IMR-90 (cell line): ENCODE measurements around the gene CITED4. TPM values are rescaled to one million over a fixed set of nuclear protein-coding genes. Genes with fewer than 3 reads are reported as not detected.

Experiments
- ATAC-seq: fragments of 200-7000 bp; cut with Tn5 transposase; 2 replicates; pipeline ENCODE4 v1.9.1; 2020; ENCODE audit warnings: low read depth, mild to moderate bottlenecking, moderate library complexity
- BruUV-seq: library from RNA; stranded (reverse); fragments of 400-500 nt; replicated peaks from 2 replicates; lab custom pipeline; 2021; lab: Mats Ljungman, UMichigan
- CTCF ChIA-PET: fragments of 300-600 bp; formaldehyde crosslinking; extraction: SDS; loops from one replicate; lab custom pipeline; 2021; ENCODE audit warnings: antibody characterized with exemption; lab: Yijun Ruan, JAX
- POLR2A ChIA-PET: fragments of 300-600 bp; sonication (Branson Sonifier 250); formaldehyde crosslinking; loops from one replicate; lab custom pipeline; 2022; ENCODE audit warnings: antibody characterized with exemption; ENCODE audit not compliant: unreplicated experiment; lab: Charles Lee
- DNase-seq: peaks from one replicate; pipeline ENCODE4 v3.0.0; 2013
- H2AFZ ChIP-seq: replicated peaks from 2 replicates; pipeline ENCODE3; 2013; ENCODE audit warnings: low read length, mild to moderate bottlenecking; ENCODE audit not compliant: poor library complexity
- H2AK5ac ChIP-seq: 2 replicates; pipeline ENCODE4 v1.6.1; 2013; ENCODE audit warnings: low read depth, low read length, inconsistent platforms
- H2AK9ac ChIP-seq: replicated peaks from 2 replicates; pipeline ENCODE3; 2013; ENCODE audit warnings: mild to moderate bottlenecking, low read depth, low read length, moderate library complexity; ENCODE audit not compliant: poor library complexity
- H2BK120ac ChIP-seq: 2 replicates; pipeline ENCODE4 v1.6.1; 2013; ENCODE audit warnings: low read depth, low read length, inconsistent platforms
- H2BK15ac ChIP-seq: 3 replicates; pipeline ENCODE4 v1.6.1; 2013; ENCODE audit warnings: low read depth, low read length, inconsistent platforms
- H2BK20ac ChIP-seq: 2 replicates; pipeline ENCODE4 v1.6.1; 2013; ENCODE audit warnings: low read depth, mild to moderate bottlenecking, inconsistent platforms, low read length, moderate library complexity
- H2BK5ac ChIP-seq: 2 replicates; pipeline ENCODE4 v1.6.1; 2013; ENCODE audit warnings: mild to moderate bottlenecking, low read depth, low read length, inconsistent platforms; ENCODE audit not compliant: poor library complexity, severe bottlenecking
- H3K14ac ChIP-seq: replicated peaks from 2 replicates; pipeline ENCODE4 v1.6.1; 2013; ENCODE audit warnings: low read depth, low read length, inconsistent platforms
- H3K18ac ChIP-seq: 2 replicates; pipeline ENCODE4 v1.6.1; 2013; ENCODE audit warnings: low read depth, low read length, control low read depth
- H3K23ac ChIP-seq: 2 replicates; pipeline ENCODE4 v1.6.1; 2013; ENCODE audit warnings: low read depth, low read length, inconsistent platforms
- H3K27ac ChIP-seq: 2 replicates; pipeline ENCODE4 v1.5.1; 2013; ENCODE audit warnings: mild to moderate bottlenecking, control low read depth, low read length; ENCODE audit not compliant: insufficient read depth
- H3K27me3 ChIP-seq: 2 replicates; pipeline ENCODE4 v1.6.1; 2013; ENCODE audit warnings: low read length; ENCODE audit not compliant: control insufficient read depth, insufficient read depth
- H3K36me3 ChIP-seq: 2 replicates; pipeline ENCODE4 v1.6.1; 2013; ENCODE audit warnings: low read length, mixed read lengths; ENCODE audit not compliant: control insufficient read depth, insufficient read depth
- H3K4ac ChIP-seq: 2 replicates; pipeline ENCODE4 v1.6.1; 2013; ENCODE audit warnings: low read depth, low read length, inconsistent platforms
- H3K4me1 ChIP-seq: 2 replicates; pipeline ENCODE4 v1.6.1; 2013; ENCODE audit warnings: low read length, mixed read lengths; ENCODE audit not compliant: control insufficient read depth, insufficient read depth
- H3K4me2 ChIP-seq: 2 replicates; pipeline ENCODE4 v1.6.1; 2013; ENCODE audit warnings: low read depth, mild to moderate bottlenecking, control low read depth, low read length, moderate library complexity
- H3K4me3 ChIP-seq: 2 replicates; pipeline ENCODE4 v1.5.1; 2013; ENCODE audit warnings: low read depth, mild to moderate bottlenecking, control low read depth, low read length, moderate library complexity; ENCODE audit not compliant: insufficient read depth
- H3K56ac ChIP-seq: 2 replicates; pipeline ENCODE4 v1.6.1; 2013; ENCODE audit warnings: low read length, inconsistent platforms; ENCODE audit not compliant: insufficient read depth; ENCODE audit errors: extremely low read depth
- H3K79me1 ChIP-seq, 2 experiments: 2 replicates each; pipeline ENCODE4 v1.6.1; 2013; ENCODE audit warnings: low read length in 2 of 2, inconsistent platforms in 1 of 2, low read depth in 1 of 2
- H3K9ac ChIP-seq: 2 replicates; pipeline ENCODE4 v1.6.1; 2013; ENCODE audit warnings: low read depth, low read length, control low read depth
- H3K9me1 ChIP-seq: 2 replicates; pipeline ENCODE4 v1.6.1; 2013; ENCODE audit warnings: low read length, inconsistent platforms; ENCODE audit not compliant: insufficient read depth
- H3K9me3 ChIP-seq: 2 replicates; pipeline ENCODE4 v1.6.1; 2013; ENCODE audit warnings: low read length; ENCODE audit not compliant: control insufficient read depth, insufficient read depth
- H4K20me1 ChIP-seq: 2 replicates; pipeline ENCODE4 v1.6.1; 2013; ENCODE audit warnings: low read length, inconsistent platforms; ENCODE audit not compliant: insufficient read depth
- H4K5ac ChIP-seq: 2 replicates; pipeline ENCODE4 v1.6.1; 2013; ENCODE audit warnings: mild to moderate bottlenecking, low read depth, low read length, control low read depth
- H4K8ac ChIP-seq, 2 experiments: 2 replicates each; pipeline ENCODE4 v1.6.1; 2013; ENCODE audit warnings: low read depth in 2 of 2, low read length in 2 of 2, control low read depth in 1 of 2, inconsistent platforms in 1 of 2
- H4K91ac ChIP-seq: 2 replicates; pipeline ENCODE4 v1.6.1; 2013; ENCODE audit warnings: low read depth, low read length, inconsistent platforms; ENCODE audit not compliant: insufficient read depth
- BHLHE40 ChIP-seq: fragments of 150-350 bp; IDR thresholded peaks from 2 replicates; pipeline ENCODE4 v1.6.1; 2016; ENCODE audit warnings: mild to moderate bottlenecking, low read depth, low read length
- FOS ChIP-seq: fragments of 150-350 bp; IDR thresholded peaks from 2 replicates; pipeline ENCODE4 v1.6.1; 2016; ENCODE audit warnings: low read depth, low read length
- MAFK ChIP-seq: IDR thresholded peaks from 2 replicates; pipeline ENCODE4 v1.6.1; 2012; ENCODE audit warnings: low read depth, low read length, improper control_type of control experiment
- MAZ ChIP-seq: IDR thresholded peaks from 2 replicates; pipeline ENCODE4 v1.6.1; 2012; ENCODE audit warnings: low read depth, mild to moderate bottlenecking, low read length, improper control_type of control experiment, moderate library complexity, borderline replicate concordance
- RAD21 ChIP-seq: IDR thresholded peaks from 2 replicates; pipeline ENCODE4 v1.6.1; 2012; ENCODE audit warnings: low read length, improper control_type of control experiment
- SMC3 ChIP-seq: fragments of 150-350 bp; IDR thresholded peaks from 2 replicates; pipeline ENCODE4 v1.6.1; 2016; ENCODE audit warnings: low read depth, mild to moderate bottlenecking, antibody characterized with exemption, low read length, moderate library complexity
- WGBS, 2 experiments: methylation state at CpG; one replicate each; pipeline versions ENCODE4 v1.1.5 to v1.1.7; 2013; ENCODE audit warnings: missing lambda C conversion rate in 2 of 2; ENCODE audit not compliant: insufficient read length in 1 of 2; ENCODE audit errors: extremely low coverage in 2 of 2; 5-methylcytosine and 5-hydroxymethylcytosine counted together
- dilution Hi-C: fragments of 300-500 bp; cut with HindIII; formaldehyde crosslinking; loops from one replicate; pipeline ENCODE4 v1.14.3; 2018; ENCODE audit warnings: low sequenced_read_pairs; ENCODE audit not compliant: unreplicated experiment
- in situ Hi-C: fragments of 300-500 bp; cut with MboI; formaldehyde crosslinking; loops from 3 replicates; pipeline ENCODE4 v1.14.3; 2019; ENCODE audit warnings: low sequenced_read_pairs, inconsistent platforms, mixed read lengths
- intact Hi-C: fragments of 100-400 bp; cut with micrococcal nuclease; formaldehyde crosslinking; loops from 2 replicates; pipeline ENCODE4 v1.10.0; 2022
- polyA plus RNA-seq, 3 experiments: library from polyadenylated mRNA; depleted of rRNA; stranded (reverse); fragments of >200 nt; gene quantifications; 2 replicates each; pipeline ENCODE4 v1.2.3, GENCODE V29; 2012; ENCODE audit warnings: low replicate concordance in 1 of 3
- total RNA-seq: library from RNA; depleted of rRNA; stranded (reverse); fragments of >200 nt; gene quantifications from 2 replicates; pipeline ENCODE4 v1.2.3, GENCODE V29; 2012

The CITED4 gene
- total and polyA plus RNA-seq, 2 of the 4 experiments (the other 2 are of a cell fraction): under 0.01 to 1.6 TPM

- H3K4me2 ChIP-seq: peak overlapping the region; percentile 41; the same call in 1 of the 2 replicates
- no peak overlapping the region for H3K56ac ChIP-seq
- H3K9ac ChIP-seq: no peak overlapping the region
- no peak for ATAC-seq
- no peak overlapping the region for H2AK5ac ChIP-seq
- WGBS, 2 experiments: 40% methylated on average over 2 of the region's 9 CpGs; no CpG with 5 or more reads in 1 of the 2 experiments
- no peaks in the 10 kb centered on the region; the same call in 1 of the 2 replicates for H4K20me1 ChIP-seq
- H4K5ac ChIP-seq: no peak overlapping the region
- dilution Hi-C loops: no loop called here
- H3K27me3 ChIP-seq: peaks cover 13% of the 10 kb centered on the region
- no peak overlapping the region for H2AK9ac ChIP-seq
- no peak overlapping the region for H4K91ac ChIP-seq
- H2BK5ac ChIP-seq: no peak overlapping the region
- H2BK20ac ChIP-seq: no peak overlapping the region
- H3K23ac ChIP-seq: 0 out of 2 replicates have a peak overlapping the region, but pooled peaks have one; percentile 10
- no peaks in the 10 kb centered on the region for H3K79me1 ChIP-seq
- H3K18ac ChIP-seq: no peak overlapping the region
- H3K14ac ChIP-seq: 0 out of 2 replicates have a peak overlapping the region, but pooled peaks have one; percentile 35
- H3K9me3 ChIP-seq: peaks cover 12% of the 10 kb centered on the region
- H2BK120ac ChIP-seq: no peak overlapping the region
- H2AFZ ChIP-seq: no peak overlapping the region
- no peaks in the 10 kb centered on the region for H3K9me1 ChIP-seq
- no TSS peak for BruUV-seq
- no peaks in the 10 kb centered on the region for H3K4me1 ChIP-seq
- no peak overlapping the region for H3K27ac ChIP-seq
- H3K4ac ChIP-seq: no peak overlapping the region
- no peaks in the 10 kb centered on the region for H3K36me3 ChIP-seq
- no peak overlapping the region for H2BK15ac ChIP-seq
- in situ Hi-C loops: loop anchor here (5.0 to 10.0 kb wide), 2 partner anchors 107 to 220 kb away; no protein-coding TSS in a partner anchor
- intact Hi-C loops: loop anchor here (5.0 kb wide), 1 partner anchor 277 kb away; no protein-coding TSS in a partner anchor
- H4K8ac ChIP-seq: no peak overlapping the region
- no peak overlapping the region for H3K4me3 ChIP-seq
- CTCF ChIA-PET: no interaction called here
- no peak for DNase-seq
- no peak for TF ChIP-seq BHLHE40
- TF ChIP-seq RAD21: no peak
- TF ChIP-seq MAZ: no peak
- no peak for TF ChIP-seq SMC3
- no peak for TF ChIP-seq MAFK
- TF ChIP-seq FOS: no peak
- POLR2A ChIA-PET: no interaction called here
Observed at GRCh38 chr1:40844887-40845878, 17.0 kb downstream of the CITED4 start.
